GM18907 (cell line): ENCODE results near the gene PRKAG1.
"Not testable (repeated sequence)": the region's sequence is repeated elsewhere in the genome, so short reads cannot be mapped to it uniquely, and the experiment has no call there.

ENCODE experiments used
- ATAC-seq: cut with Tn5 transposase; IDR thresholded peaks from one replicate; pipeline ENCODE4 v1.9.1; 2021; ENCODE audit warnings: mild to moderate bottlenecking, moderate library complexity; ENCODE audit not compliant: unreplicated experiment

PRKAG1 gene

DNA sequence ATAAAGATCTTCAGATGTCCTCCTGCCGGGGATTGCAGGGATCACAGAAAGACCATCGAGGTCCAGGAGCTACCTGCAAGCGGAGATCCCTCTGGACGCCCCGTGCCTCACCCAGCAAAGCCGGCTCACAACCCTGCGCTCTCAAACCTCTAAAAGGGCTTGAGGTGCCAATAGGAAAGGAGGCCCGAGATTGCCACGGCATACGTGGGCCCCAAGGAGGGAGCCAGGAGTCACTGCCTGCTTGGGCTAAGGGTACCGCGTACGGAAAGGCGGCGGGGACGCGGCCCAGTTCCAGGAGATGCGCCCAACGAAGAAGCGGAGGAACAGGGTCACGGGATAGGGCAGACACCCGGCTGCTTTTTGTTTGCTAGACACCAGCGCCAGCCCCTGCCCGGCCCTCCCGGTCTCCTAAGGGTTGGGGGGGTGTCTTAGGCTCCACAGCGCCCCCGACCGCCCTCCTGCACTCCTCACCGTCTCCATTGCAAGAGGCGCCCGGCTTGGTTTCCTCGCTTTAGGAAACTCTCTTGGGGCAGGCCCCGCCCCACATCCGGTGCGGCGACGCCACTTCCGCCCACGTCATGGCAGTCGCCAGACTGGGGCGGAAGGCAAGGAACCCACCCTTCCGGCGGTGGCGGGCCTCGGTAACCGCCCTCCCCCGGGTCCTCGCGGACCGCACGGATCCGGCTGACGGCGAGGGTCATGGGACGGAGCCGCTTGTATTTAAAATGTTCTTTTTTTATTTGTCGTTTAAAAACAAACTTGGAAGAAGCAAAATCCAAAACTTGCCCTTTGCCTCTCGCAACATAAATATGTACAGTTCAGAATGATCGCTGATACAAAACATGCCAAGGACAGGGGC is at the start of gene PRKAG1:
PRKAG1 (minus strand) TSS at position 516 of the 859 bp plus-strand sequence; CDS start at position 480, 36 bp downstream.
- ATAC-seq, result peak; percentile 81

DNA sequence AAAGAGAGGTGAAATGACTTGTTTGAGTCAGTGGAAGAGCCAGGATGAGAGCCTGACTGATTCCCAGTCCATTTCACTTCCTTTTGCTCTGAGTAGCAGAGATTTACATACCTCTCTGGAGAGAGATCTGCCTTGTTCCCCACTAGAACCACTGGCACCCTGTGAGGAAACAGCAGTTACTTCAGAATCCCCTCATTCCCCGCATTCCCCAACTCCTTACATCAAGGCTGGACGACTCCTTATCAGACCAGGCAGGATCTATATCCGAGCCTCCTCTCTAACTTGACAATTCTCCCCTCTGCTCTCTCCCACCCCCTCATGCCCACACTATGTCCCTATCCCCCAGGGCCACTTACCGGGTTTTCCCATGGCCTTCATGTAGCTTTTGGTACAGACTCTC is 47.5 kb upstream of the PRKAG1 start:
- ATAC-seq, result no peak

DNA sequence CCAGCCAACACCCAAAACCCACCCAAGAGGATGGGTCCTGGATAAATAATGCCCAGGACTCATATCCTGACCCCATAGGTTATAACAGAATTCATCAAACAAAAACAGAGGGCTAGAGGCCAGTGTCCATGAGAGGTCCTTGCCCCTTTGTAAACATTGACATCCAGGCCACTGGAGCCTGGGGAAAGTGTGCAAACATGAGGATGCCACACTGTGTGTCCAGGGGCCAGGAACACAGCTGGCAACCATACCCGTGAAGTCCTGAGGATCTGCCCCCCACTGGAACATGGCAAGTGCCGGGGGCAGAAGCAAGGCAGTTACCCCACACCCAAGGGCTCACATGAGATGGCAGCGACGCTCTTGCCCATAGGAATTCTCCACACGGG is 46.2 kb upstream of the PRKAG1 start:
- no peak for ATAC-seq

DNA sequence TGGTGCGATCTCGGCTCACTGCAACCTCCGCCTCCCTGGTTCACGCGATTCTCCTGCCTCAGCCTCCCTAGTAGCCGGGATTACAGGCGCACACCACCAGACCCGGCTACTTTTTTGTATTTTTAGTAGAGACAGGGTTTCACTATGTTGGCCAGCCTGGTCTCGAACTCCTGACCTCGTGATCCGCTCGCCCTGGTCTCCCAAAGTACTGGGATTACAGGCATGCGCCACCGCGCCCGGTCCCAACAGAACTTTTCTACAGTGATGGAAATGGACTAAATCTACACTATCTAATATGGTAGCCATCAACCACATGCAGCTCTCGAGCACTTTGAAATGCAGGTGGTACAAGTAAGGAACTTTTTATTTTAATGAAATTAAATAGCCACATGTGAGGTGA is 43.3 kb upstream of the PRKAG1 start:
- not testable (repeated sequence) for ATAC-seq

DNA sequence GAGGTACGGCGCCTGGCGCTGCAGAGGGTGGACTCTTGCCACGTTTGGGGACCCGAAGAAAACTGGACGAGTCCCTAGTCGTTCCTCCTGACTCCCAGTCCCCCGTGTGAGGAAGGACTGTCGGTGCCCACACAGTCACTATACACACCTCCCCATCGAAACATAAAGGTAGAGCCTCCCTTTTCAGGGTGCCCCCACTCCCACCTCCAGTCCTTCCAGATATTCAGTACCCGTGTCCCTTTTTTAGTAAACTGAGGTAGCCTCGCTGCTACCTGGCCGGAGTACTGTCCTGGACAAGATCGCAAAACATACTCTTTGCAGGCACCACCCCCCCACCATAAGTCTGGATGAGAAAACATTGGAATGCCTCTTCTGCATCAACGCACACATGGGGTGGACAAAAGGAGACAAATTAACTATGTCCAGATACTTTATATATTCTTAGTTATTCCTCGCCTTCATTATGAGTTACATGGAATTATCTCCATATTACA is 42.6 kb upstream of the PRKAG1 start:
- ATAC-seq, result no peak

DNA sequence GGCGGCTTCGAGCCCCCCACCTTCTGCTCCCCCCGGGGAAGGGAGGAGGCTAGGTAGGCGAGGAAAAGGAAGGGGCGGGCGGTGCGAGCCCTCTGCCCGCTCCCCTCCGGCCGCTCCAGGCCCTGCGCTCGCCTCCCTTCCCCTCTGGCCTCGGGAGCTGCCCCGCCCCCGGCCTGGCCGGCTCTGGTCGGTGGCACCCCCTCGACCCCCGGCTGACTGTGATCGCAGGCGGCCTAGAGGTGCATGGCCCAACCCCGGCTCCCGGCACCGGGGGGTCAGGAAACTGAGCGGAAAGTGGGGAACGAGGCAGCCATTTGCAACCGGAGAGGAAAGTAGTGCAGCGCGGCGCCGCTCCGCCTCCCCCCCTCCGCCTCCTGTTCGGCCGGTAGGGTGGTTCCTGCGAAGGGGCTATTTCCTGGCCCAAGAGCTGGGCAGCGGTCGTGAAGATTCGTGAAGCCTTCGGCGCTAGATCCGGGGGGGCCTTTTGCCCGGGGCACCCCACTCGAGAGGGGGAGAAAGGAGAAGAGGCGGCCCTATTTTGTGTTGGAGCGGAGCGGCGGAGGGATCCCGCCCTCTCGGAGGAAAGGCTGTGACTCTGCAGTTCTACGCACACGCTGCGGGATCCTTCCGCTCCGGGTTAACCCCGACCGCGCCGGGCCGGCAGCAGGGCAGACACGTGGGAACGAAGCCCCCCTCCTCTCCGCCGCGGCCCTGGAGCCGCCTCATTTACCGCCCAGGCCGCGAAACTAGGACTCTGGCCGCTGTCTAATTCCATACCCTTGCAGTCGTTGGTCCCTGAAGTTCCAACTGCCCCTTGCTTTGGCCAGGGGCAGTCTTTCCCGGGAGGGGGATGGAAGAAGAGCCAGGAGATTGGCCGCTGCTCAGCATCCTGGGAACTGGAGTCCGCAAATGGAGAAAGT is 41.9 kb upstream of the PRKAG1 start, which contains the start of gene KMT2D:
KMT2D (minus strand) TSS at position 558 of the 920 bp plus-strand sequence. CDS start 5,470 bp downstream, outside the sequence.
- ATAC-seq, result peak; percentile 63

DNA sequence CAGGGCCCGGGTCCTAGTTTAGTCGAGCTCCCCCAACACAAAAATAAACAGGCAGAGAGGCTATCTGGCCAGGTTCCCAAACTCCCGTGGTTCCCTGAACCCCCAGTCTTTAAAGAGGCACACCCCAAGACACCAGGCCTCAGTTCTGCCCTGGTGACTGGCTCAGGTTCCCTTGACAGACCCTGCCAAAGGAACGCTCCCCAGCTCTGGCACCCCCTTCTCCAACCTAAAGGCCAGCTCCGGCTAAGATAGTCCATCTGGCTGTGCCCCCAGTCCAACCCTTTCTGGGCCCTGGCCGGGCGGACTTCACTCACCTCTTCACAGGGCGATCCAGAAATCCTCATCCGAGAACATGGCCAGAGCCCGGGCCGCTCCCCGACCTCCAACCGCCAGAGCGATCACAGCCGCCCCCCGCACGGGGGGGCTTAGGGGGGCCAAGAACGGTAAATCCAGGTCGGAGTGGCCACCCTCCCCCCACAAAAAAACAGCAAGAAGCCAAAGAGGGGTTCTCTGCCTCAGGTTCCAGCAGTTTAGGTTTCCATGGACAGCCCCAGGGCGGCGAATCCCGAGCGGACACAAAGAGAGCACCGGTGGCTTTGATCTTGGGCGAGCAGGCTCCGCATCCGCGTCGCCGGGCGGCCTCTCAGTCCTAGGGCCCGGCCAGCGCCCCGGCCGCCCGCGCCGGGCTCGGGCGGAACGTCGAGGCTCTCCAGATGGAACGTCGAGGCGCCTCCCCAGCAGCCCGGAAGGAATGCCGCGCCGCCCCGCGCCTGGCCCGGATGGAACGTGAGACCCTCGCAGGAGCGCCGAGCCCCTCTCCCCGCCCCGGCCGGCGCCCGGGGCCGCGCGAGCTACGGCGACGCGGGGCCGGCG is 41.0 kb upstream of the PRKAG1 start:
- ATAC-seq, result peak; percentile 11

DNA sequence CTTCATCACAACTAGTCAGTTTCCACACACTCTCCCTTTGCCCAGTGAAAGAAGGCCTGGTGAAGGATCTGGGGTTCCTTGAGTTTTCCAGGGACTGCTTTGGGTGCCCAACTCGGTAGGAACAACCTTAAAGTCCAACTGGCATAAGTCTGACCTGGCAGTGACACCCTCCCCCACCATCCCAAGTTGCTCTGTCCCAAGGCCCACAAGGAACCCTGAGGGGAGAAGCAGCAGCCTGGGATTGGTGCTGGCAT is 40.4 kb upstream of the PRKAG1 start:
- ATAC-seq, result no peak

DNA sequence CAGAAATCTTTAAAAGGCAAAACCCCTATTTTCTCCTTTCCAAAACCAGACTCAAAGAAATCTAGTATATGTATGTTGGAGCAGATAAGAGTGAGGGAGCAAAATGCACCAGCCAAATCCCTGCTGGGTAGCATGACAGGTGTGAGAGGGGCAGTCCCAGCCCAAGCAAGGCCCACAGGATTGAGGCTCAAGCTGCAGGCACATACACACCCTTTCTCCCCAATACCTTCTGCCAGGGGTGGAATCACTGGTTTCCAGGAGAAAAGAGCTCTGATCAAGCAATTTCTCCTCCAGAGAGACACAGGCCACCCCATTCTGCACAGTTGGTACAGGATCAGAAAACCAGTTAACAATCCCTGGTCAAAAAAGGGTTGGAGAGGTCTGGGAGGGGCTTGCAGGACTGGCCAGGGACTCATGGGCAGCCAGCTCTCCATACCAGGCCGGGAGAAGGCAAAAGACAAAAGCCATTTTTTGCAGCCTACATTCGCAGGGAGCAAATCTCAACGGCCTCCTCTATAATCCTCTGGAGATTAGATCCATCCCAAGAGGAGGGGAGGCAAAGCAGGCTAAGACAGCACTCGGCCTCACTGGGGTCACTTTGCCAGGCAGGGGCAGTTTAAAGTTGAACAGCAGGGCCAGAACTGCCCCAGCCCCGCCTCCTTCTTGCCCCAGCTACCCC is 39.9 kb upstream of the PRKAG1 start:
- no peak for ATAC-seq

DNA sequence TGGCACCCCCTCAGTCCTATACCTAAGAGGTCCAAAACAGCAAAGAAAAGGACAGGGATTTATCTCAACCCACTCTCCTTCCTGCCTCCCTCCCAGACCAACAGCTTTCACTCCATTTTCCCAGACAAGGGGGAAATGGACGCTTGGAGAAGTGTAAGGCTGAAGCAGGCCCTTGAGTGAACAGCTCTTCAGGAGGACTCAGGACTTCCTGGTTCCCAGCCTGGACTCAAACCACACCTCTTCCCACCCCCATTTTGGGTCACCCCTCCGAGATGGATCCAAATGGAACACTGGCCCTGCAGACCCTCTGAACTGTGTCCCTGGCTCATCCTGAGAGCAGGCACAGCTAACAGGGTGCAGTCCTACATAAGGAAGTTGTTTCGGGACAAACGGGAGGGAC is 39.3 kb upstream of the PRKAG1 start:
- ATAC-seq, result no peak

DNA sequence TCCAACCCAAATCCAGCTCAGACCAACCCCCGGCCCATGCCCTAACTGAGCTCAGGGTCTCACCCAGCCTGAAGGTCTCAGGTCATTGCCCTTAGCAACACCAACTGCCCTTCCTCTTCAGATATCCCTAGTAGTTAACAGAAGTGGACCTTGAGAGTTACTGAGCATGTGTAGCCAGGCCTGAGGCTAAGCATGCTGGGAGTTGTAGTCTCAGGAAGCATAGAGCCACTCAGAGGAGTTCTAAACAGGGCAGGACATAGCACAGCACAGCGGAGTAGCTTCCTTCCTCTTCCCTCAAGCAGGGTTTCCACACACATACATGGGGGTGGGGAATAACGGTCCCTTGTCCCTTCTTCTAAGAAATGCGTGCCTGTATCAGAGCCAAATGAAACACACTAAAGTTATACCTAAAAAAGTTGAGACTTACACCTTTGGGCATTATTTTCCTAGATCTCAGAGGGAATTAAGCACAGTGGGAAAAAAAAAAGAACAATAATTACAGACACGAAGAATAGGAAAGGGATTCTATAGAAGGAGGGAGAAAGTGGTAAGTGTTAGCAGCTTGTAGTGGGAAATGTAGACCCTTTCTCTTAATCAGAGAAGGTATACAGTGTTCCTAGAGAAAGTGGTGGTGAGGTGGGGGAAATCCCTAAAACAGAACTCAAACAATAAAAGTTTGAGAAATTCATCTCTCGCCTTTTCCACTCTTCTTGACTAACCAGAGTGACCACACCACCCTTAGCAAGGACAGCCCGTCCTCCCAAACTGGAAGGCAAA is 37.6 kb upstream of the PRKAG1 start:
- ATAC-seq, result peak; percentile 46

DNA sequence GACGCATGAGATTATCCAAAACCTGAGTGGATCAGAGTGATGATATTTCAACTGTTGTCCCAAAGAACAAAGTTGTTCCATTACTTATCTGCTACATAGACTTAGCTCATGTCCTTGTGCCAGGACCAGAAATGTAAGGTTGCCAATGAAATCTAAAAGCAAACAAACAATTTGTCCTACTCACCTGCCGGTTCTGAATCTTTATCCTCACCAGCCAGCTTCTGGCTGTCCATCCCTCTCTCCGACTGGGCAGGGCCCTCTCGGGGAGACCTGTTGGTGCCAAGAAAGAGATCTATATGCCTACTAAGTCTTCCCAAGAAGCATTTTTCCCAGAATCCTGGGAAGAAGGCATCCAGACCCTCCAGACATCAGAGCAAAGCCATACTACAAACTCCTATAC is 36.5 kb upstream of the PRKAG1 start:
- no peak for ATAC-seq

DNA sequence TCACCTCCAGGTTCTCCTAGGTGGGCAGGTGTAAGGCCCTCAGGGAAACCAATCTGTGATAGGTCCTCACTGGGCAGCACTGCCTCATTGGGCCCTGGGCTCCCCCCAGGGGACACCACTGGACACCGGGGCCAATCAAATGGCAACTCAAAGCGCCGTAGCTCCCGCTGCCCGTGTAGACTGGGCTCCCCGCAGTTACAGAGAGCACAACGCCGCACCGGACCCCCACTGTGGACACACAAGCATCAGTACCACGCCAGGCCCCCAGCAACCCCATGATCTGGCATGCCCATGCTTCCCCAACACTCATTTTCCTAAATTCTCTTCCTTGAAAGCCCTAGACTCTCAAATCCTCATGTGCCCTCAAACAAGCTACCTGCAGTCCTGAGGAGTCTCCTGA is 35.9 kb upstream of the PRKAG1 start:
- ATAC-seq, result no peak

DNA sequence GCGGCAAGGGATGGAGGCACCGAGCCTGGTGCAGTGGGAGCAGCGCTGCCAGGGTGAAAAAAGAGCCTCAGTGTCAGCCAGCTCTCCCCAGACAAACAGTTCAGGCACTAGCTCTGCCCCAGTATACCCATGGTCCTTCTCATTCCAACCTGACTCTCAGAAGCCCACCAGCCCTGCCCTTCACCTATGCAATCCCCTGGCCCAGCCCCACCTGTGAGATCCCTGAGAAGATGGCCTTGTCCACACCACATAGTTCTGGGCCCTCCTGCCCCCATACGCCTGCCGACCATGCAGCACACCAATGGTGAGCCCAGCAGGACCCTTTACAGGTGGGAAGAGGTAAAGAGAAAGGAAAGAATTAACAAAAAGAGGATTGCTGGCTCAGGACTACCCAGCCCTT is 35.5 kb upstream of the PRKAG1 start:
- ATAC-seq, result no peak

DNA sequence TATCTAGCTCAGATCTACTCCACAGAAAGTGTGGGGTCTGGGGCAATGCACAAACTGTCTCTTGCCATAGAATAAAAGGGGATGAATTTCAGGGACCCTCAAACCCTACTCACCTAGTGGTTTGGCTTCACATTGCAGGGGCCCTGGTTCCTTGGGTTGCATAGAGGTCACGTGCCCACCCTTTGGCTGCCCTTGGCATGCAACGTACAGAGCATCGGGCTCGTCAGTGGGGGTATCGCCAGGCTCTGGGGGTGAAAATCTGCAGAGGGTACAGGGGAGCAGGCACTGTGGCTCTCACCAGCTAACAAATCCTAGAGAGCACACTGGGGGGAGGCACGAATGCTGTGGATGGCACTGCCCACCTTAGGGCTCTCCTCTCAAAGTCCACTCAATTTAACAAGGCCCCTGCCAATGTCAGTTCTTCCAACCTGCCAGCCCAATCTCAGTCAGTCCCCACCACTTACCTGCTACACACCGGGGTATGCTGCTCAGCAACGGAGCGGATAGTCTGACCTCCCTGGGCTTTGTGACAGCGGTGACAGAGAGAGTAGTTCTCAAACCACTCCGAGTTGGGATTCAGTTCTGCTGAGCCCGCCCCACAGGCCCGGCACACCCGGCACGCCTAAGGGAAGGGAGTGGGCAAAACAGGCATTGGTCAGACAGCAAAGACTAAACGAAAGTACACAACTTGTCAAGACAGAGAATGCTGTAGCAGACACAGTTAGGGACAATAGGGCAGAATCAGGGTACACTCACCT is 34.1 kb upstream of the PRKAG1 start:
- no peak for ATAC-seq

DNA sequence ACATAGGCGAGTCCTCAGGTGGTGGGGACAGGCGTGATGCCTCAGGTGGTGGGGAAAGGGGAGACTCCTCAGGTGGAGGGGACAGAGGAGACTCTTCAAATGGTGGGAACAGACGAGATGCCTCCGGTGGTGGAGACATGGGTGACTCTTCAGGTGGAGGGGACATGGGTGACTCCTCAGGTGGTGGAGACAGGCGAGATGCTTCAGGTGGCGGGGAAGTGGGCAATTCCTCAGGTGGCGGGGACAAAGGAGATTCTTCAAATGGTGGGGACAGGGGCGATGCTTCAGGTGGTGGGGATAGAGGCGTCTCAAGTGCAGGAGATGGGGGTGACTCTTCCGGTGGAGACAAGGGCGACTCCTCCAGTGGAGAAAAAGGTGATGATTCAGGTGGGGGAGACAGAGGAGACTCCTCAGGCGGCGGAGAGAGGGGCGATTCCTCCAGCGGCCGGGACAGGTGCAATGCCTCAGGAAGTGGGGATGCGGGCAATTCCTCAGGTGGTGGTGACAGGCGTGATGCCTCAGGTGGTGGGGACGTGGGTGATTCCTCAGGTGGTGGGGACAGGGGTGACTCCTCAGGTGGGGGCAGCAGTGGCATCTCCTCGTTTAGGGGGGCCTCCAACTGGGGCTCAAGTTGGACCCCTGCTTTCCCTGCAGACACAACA is 33.3 kb upstream of the PRKAG1 start:
- ATAC-seq, result no peak

DNA sequence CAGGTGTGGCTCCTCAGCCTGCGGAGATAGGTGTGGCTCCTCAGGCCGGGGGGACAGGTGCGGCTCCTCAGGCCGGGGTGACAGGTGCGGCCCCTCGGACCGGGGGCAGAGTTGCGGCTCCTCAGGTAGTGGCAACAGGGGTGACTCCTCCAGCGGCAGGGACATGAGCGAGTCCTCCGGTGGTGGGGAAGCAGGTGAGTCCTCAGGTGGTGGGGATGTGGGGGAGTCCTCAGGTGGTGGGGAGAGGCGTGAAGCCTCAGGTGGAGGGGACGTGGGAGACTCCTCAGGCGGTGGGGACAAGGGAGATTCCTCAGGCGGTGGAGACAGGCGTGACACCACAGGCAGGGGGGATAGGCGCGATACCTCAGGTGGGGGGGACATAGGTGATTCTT is 32.8 kb upstream of the PRKAG1 start:
- no peak for ATAC-seq
